ENCODE measurements around the gene EMC9.

EMC9 gene

GRCh38 chr14:24141097-24141880 is at the start of gene EMC9:
Gene EMC9, minus strand, starts transcription at chr14:24141591. Its CDS starts 287 bp downstream, at chr14:24141304.
- DNase-seq (ENCODE audit: low spot score), result peak; percentile 99

DNA sequence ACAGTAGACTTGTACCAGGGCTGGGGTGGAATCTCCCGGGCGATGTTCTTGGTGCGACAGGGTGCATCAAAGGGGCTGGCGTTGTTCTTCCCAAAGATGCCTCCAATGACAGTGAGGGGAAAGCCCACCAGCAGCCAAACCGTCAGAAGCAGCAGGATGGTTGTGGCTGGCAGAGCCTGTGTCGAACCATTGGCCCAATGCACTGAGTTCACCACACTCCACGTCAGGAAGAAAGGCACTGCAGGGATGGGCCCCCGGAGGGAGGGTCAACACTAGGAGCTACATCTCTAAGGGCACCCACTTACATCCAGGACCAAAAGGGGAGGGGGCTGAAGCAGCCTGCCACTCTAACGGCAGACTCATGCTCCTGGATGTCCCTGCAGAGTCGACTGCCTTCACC is 49.0 kb upstream of the EMC9 start:
- no peak for DNase-seq (ENCODE audit: low spot score)

DNA sequence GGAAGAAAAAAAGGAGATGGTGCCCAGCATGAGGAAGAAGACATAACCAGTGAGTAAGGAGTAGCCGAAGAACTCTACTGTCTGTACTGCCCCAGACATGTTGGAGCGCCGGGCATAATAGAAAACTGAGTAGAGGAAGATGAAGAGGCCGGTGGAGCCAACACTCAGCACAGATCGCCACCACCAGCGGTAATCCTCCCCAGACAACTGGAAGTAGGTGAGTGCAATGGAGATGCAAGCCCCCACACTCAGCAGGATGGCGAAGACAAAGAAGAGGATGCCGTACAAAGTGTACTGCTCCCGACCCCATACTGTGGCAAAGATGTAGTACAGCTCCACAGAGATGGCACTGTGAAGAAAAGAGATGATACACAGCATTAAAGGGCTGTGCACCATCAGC is 48.1 kb upstream of the EMC9 start:
- no peak for DNase-seq (ENCODE audit: low spot score)

DNA sequence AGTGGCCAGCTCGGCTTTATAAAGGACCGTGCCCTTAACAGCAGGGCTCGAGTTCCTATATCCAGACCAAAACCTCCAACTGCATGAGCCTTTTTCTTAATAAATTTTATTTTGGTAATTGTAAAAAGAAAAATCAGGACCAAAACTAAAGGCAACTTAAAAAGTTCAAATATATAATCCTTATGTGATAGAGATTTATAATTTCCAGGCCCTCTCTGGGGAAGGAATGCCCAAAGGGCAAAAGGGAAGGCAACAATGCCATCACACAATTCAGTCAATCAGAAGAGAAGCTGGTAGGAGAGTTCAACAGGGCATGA is 47.6 kb upstream of the EMC9 start:
- DNase-seq (ENCODE audit: low spot score), result no peak

DNA sequence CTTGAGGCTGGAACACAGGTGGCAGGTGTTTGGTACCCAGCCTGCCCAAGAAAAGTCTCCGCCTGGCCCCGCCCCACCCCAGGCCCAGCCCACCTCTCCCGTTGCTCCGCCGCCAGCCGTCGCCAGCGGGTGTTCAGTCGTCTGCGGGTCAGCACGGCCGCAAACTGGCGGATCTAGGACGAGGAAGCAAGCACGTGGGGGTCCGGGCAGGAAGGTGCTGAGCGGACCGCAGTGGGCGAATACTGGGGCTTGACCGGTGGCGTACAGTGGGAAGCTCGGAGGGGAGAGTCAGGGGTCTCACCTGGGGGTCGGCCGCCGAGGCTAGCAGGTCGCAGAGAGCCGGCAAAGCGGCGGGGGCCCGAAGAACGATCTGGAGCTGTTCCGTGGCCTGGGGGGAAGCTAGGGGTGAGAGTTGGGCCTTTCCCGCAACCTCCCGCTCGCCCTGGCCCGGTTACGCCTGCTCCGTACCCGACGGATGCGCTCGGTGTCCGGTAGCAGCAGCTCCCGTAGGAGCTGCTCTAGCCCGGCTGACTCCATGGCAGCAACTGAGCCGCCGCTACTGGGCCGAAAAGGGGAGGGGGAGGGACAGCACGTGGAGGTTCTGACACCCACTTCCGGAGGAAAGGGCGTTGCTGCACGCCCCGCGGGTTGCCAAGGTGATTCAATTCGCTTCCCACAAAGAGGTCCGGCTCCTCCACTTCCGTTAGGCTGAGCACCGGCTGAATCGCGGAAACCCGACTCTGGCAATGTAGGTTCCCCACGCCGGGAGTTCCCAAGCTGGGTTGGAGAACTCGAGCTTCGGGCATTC is 47.1 kb upstream of the EMC9 start, which contains the start of gene IPO4:
Gene IPO4, minus strand, starts transcription at position 566 of the 808 bp plus-strand sequence. Its CDS starts 29 bp downstream, at position 537.
- DNase-seq (ENCODE audit: low spot score), result peak; percentile 100

DNA sequence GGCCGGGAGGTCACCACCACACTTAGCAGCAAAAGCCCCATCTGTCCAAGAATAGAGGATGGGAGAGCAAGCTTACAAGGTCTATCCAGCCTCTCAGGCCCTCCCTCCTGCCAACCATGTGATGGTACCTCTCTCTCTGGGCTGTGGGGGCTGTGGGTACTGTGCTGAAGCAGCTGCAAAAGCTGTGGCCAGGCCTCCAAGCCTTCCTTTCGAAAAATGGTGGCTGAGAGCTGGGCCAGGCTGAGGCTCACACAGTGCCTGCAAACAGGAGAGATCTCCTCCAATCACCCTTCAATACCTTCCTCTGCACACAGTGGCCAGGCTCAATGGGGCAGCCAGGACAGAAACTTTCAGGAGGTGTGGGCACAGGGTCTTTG is 46.1 kb upstream of the EMC9 start:
- DNase-seq (ENCODE audit: low spot score), result no peak

DNA sequence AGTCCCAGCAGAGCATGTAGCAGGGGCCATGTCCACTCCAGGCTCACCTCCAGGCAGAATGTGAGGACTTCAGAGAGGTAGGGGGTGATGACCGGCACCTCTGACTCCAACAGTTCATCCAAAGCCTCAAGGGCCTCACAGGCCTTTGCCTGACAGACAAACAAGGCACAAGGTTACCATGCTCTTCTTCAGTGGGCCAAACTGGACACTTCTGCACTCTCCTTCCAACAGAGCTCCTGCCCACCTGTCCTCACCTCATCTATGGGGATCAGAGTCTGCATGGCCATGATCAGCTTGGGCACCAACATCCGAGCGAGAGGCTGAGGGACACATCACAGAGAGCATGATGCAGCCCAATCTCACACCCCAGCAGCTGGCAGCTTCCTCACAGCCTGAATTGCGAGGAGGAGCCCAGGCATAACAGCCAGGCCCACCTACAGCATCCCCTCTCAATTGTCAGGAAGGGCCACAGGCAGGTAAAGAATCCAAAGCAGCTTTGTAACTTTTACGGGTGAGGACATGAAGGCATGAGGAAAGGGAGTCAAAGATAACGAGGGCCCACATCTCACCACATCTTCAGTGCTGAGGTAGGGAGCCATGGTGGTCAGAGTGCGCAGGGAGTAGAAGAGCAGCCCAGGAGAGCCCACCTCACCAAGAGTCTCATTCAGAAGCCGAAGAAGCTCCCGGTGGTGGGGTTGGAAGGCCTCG is 45.6 kb upstream of the EMC9 start:
- DNase-seq (ENCODE audit: low spot score), result no peak

DNA sequence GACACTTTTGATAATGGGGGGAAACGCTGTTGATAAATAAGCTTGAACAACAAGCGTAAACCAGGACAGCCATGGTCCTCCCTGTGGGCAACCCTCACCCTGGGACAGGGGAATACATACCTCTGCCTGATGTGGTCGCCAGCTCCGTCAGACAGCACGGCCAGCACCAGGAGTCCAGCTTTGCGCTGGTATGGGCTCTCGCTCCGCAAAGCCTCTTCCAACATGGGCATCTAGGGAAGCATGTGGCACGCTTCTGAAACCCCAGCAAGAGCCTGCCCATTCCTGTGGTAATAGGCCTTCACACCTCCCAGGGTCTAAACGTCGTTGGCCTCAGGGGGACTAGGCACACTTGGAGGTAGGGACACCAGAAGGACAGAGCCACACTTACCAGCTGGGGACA is 44.4 kb upstream of the EMC9 start:
- DNase-seq (ENCODE audit: low spot score), result no peak

DNA sequence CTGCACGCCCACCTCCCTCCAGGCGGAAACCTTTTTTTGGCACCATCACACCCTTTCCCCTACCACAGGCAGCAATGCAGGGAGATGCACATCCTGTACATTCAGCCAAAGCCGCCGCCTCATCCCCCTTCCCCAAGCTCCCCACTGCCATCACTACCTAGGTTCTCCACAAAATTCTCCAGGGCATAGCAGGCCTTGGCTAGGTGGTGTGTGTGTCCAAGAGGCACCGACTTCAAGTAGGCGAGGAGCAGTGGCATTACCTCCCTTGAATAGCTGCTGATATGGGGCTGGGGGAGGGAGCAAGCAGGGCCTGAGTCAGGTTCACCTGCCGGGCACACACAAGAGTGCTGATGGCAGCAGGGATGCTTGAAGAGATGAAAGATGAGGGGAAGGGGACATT is 43.6 kb upstream of the EMC9 start:
- no peak for DNase-seq (ENCODE audit: low spot score)

DNA sequence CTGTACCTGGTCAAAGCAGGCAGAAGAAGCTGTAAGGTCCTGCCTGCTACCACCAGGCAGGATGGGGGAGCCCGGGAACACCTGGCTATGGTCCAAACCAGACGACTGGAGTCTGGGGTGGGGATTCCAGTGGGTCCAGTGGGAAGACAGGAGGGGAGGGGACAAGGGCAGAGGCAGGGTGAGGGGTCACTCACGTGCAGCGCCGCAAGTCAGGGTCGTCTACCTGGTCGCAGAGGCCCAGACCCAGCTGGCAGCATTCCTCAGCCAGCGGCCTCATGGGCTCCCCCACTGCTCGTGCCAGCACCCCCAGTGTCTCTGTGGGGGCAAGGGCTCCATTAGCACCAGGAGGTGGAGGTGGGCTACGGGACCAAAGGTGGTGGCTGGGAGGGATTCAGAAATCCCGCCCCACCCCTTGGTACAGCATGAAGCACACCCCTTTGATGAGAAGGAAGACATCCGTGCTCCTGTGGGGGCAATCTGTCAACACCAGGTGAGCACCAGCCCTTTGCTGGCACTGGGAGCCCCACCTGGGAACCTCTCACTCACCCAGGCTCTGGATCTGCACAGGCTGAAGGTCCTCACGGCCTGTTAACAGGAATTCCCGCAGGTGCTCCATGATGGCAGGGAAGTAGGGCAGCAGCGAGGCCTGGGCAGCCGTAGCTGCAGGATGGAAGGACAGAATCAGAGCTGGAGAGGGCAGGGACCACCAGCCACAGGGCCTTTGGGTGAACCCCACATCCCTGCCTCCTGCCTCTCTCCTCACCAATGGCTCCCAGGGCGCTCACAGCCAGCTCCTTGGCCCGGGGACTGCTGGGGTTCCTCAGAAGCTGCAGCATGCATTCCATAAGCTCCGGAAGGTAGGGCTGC is 42.9 kb upstream of the EMC9 start:
- no peak for DNase-seq (ENCODE audit: low spot score)

DNA sequence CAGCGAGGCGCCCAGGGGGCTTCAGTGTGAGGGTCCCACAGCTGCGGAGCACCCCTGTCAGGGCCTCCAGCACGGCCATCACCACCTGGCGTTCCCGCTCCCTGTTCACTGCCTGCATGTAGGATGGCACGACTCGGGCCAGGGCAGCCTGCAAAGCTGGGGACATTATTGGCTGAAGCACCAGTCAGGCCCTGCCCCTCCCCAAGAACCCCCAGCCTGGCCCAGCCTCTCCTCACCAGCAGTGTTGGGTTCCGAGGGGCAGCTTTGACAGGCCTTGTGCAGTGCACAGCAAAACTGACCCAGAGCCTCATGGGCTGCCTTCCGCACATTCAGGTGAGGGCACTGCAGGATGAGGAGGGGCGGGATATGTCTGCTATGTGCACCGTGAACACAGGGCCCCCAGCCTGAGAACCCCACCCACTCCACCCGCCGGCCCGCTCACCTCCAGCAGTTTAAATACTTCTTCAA is 41.7 kb upstream of the EMC9 start:
- DNase-seq (ENCODE audit: low spot score), result no peak

- DNase-seq (ENCODE audit: low spot score), result no peak
Measured at GRCh38 chr14:24182110-24182882, 40.9 kb upstream of the EMC9 start.

GRCh38 chr14:24181371-24182077 is 40.1 kb upstream of the EMC9 start:
- DNase-seq (ENCODE audit: low spot score), result no peak

GRCh38 chr14:24179961-24180796 is 38.8 kb upstream of the EMC9 start:
- DNase-seq (ENCODE audit: low spot score), result no peak

GRCh38 chr14:24179294-24179960 is 38.0 kb upstream of the EMC9 start:
- DNase-seq (ENCODE audit: low spot score), result no peak

GRCh38 chr14:24178399-24179178 is 37.2 kb upstream of the EMC9 start:
- DNase-seq (ENCODE audit: low spot score), result no peak

DNA sequence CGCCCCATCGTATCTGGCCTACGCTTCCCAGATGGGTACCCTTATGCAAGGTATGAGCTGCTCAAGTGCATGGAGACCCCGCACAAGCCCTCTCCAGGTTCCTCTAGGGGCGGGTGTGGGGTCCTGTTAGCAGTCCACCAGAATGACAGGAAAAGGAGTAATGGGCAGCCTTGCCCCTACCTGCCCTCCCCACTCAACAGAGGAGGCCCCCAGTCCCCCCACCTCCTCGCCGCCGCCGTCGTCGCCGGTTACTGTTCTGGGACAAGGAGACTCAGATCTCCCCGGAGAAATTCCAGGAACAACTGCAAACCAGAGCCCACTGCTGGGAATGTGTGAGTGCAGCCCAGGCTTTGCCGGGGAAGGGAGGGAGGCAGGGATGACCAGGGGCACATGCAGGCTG is 36.5 kb upstream of the EMC9 start:
- DNase-seq (ENCODE audit: low spot score), result no peak

Measured in COLO829 (cell line).